Body of pancreas (tissue), 4 donors: ENCODE results near the gene EFHB.

Experiments
- POLR2A ChIP-seq, 3 donors: fragments of 450-650 bp; IDR thresholded peaks; one replicate each; pipeline ENCODE4 v1.6.1; 2016; ENCODE audit warnings: antibody characterized with exemption in 3 of 3, mild to moderate bottlenecking in 2 of 3
- TF ChIP-seq, protein P1 (sequence below), 7 experiments: fragments of 450-650 bp in 4 of 7; fragments of 200-600 bp in 3 of 7; sonication (generic) in 3 of 7; IDR thresholded peaks; one replicate each; pipeline ENCODE4 v1.5.1; 2016 to 2019; ENCODE audit warnings: antibody characterized with exemption in 7 of 7

- no peak for TF ChIP-seq POLR2A (IDR thresholded peaks at IDR 0.05)
- TF ChIP-seq, protein P1, sequence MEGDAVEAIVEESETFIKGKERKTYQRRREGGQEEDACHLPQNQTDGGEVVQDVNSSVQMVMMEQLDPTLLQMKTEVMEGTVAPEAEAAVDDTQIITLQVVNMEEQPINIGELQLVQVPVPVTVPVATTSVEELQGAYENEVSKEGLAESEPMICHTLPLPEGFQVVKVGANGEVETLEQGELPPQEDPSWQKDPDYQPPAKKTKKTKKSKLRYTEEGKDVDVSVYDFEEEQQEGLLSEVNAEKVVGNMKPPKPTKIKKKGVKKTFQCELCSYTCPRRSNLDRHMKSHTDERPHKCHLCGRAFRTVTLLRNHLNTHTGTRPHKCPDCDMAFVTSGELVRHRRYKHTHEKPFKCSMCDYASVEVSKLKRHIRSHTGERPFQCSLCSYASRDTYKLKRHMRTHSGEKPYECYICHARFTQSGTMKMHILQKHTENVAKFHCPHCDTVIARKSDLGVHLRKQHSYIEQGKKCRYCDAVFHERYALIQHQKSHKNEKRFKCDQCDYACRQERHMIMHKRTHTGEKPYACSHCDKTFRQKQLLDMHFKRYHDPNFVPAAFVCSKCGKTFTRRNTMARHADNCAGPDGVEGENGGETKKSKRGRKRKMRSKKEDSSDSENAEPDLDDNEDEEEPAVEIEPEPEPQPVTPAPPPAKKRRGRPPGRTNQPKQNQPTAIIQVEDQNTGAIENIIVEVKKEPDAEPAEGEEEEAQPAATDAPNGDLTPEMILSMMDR (IDR thresholded peaks at IDR 0.05), result no peak
These were observed 35.3 kb downstream of the EFHB start for GRCh38 chr3:19898721-19899120.
